Stimulated activated CD4-positive, alpha-beta T cell treated with anti-CD3 and anti-CD28 coated beads, Interleukin-4, amount 100 ng/mL, for 4 hours (primary cell): ENCODE measurements around the gene CPA5.

Source experiments
- DNase-seq, 2 experiments: peaks; one replicate each; pipeline ENCODE4 v3.0.0-alpha.2; 2020

Gene CPA5

GRCh38 chr7:130401101-130401500 is 56.5 kb downstream of the CPA5 start:
- DNase-seq: no peak

- no peak for DNase-seq
Measured at GRCh38 chr7:130401578-130401977, 57.0 kb downstream of the CPA5 start.

GRCh38 chr7:130405003-130405402 is 60.4 kb downstream of the CPA5 start:
- DNase-seq: no peak

- no peak for DNase-seq
Measured at GRCh38 chr7:130409067-130409711, 64.6 kb downstream of the CPA5 start.

GRCh38 chr7:130409712-130410072 is 65.1 kb downstream of the CPA5 start:
- DNase-seq: no peak

- DNase-seq: no peak
Measured at GRCh38 chr7:130410868-130411541, 66.4 kb downstream of the CPA5 start.

GRCh38 chr7:130413201-130413600 is 68.6 kb downstream of the CPA5 start:
- DNase-seq: no peak

- no peak for DNase-seq
Measured at GRCh38 chr7:130415006-130415405, 70.4 kb downstream of the CPA5 start.

GRCh38 chr7:130417213-130417612 is 72.6 kb downstream of the CPA5 start:
- no peak for DNase-seq

- no peak for DNase-seq
Measured at GRCh38 chr7:130418306-130418705, 73.7 kb downstream of the CPA5 start.
